ENCODE data around the gene SLC27A3. TPM values are rescaled to one million over a fixed set of nuclear protein-coding genes. Genes with fewer than 3 reads are reported as not detected.

Gene SLC27A3
- polyA plus RNA-seq, 3 donors, result 84.5 to 123 (median 118) TPM

GRCh38 chr1:153760440-153760839 lies 14.8 kb upstream of the SLC27A3 start:
- Histone ChIP-seq H3K27me3 (ENCODE audit: control insufficient read depth in 2 of 2, insufficient read depth in 2 of 2, low read length in 2 of 2) (no peaks in the 10 kb centered on the region), H4K20me1 (ENCODE audit: insufficient read depth, low read length) (no peaks in the 10 kb centered on the region), H3K4me2 (replicated peaks; ENCODE audit: extremely low read depth, low read length, poor library complexity, severe bottlenecking) (no peak overlapping the region), H3K9ac (ENCODE audit: insufficient read depth, low read length, poor library complexity, severe bottlenecking) (no peak overlapping the region), H3K27ac (ENCODE audit: low read depth in 1 of 2, low read length in 2 of 2) (no peak overlapping the region), H3K9me3 (replicated peaks in 1 of 2; ENCODE audit: control insufficient read depth in 1 of 2, insufficient read depth in 1 of 2, low read length in 2 of 2) (no peaks in the 10 kb centered on the region), H3K36me3 (replicated peaks in 1 of 2; ENCODE audit: control insufficient read depth in 1 of 2, insufficient read depth in 2 of 2, low read length in 2 of 2) (peaks cover 80 to 98% of the 10 kb centered on the region in 2 donors), H3K79me2 (ENCODE audit: insufficient read depth, low read length) (no peaks in the 10 kb centered on the region), H3K4me1 (ENCODE audit: control insufficient read depth in 1 of 2, insufficient read depth in 2 of 2, low read length in 2 of 2) (no peaks in the 10 kb centered on the region), H2AFZ (ENCODE audit: insufficient read depth, low read depth, low read length, poor library complexity, severe bottlenecking) (no peak overlapping the region), H3K4me3 (replicated peaks in 1 of 3; ENCODE audit: low read depth in 2 of 3, low read length in 3 of 3) (no peak overlapping the region)
- TF ChIP-seq, protein P1, sequence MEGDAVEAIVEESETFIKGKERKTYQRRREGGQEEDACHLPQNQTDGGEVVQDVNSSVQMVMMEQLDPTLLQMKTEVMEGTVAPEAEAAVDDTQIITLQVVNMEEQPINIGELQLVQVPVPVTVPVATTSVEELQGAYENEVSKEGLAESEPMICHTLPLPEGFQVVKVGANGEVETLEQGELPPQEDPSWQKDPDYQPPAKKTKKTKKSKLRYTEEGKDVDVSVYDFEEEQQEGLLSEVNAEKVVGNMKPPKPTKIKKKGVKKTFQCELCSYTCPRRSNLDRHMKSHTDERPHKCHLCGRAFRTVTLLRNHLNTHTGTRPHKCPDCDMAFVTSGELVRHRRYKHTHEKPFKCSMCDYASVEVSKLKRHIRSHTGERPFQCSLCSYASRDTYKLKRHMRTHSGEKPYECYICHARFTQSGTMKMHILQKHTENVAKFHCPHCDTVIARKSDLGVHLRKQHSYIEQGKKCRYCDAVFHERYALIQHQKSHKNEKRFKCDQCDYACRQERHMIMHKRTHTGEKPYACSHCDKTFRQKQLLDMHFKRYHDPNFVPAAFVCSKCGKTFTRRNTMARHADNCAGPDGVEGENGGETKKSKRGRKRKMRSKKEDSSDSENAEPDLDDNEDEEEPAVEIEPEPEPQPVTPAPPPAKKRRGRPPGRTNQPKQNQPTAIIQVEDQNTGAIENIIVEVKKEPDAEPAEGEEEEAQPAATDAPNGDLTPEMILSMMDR (IDR thresholded peaks at IDR 0.05), result no peak
- Mint-ChIP-seq H3K27me3 (ENCODE audit: low read depth in 3 of 3) (peaks cover 0 to 4% (median 0%) of the 10 kb centered on the region in 3 donors), H3K4me3 (no peak overlapping the region), H3K9me3 (no peaks in the 10 kb centered on the region), H3K4me1 (no peaks in the 10 kb centered on the region), H3K27ac (no peak overlapping the region), H3K36me3 (peaks cover 85 to 96% of the 10 kb centered on the region in 2 donors)
- no peak for DNase-seq
- WGBS (ENCODE audit: insufficient coverage), result no CpG with 5 or more reads among the region's 4 CpGs
- intact Hi-C loops (cut with micrococcal nuclease), result no loop called here

- DNase-seq, result no peak
- Histone ChIP-seq H3K36me3 (replicated peaks in 1 of 2; ENCODE audit: control insufficient read depth in 1 of 2, insufficient read depth in 2 of 2, low read length in 2 of 2) (peaks cover 72 to 98% of the 10 kb centered on the region in 2 donors), H4K20me1 (ENCODE audit: insufficient read depth, low read length) (no peaks in the 10 kb centered on the region), H3K27ac (ENCODE audit: low read depth in 1 of 2, low read length in 2 of 2) (no peak overlapping the region), H3K79me2 (ENCODE audit: insufficient read depth, low read length) (no peaks in the 10 kb centered on the region), H3K4me1 (ENCODE audit: control insufficient read depth in 1 of 2, insufficient read depth in 2 of 2, low read length in 2 of 2) (peaks cover 6% of the 10 kb centered on the region in 2 donors), H3K4me3 (replicated peaks in 1 of 3; ENCODE audit: low read depth in 2 of 3, low read length in 3 of 3) (no peak overlapping the region), H3K27me3 (ENCODE audit: control insufficient read depth in 2 of 2, insufficient read depth in 2 of 2, low read length in 2 of 2) (no peaks in the 10 kb centered on the region), H3K9ac (ENCODE audit: insufficient read depth, low read length, poor library complexity, severe bottlenecking) (no peak overlapping the region), H2AFZ (ENCODE audit: insufficient read depth, low read depth, low read length, poor library complexity, severe bottlenecking) (no peak overlapping the region), H3K9me3 (replicated peaks in 1 of 2; ENCODE audit: control insufficient read depth in 1 of 2, insufficient read depth in 1 of 2, low read length in 2 of 2) (no peaks in the 10 kb centered on the region), H3K4me2 (replicated peaks; ENCODE audit: extremely low read depth, low read length, poor library complexity, severe bottlenecking) (no peak overlapping the region)
- Mint-ChIP-seq H3K27me3 (ENCODE audit: low read depth in 3 of 3) (peaks cover 0 to 7% (median 0%) of the 10 kb centered on the region in 3 donors), H3K9me3 (no peaks in the 10 kb centered on the region), H3K27ac (peak overlapping the region in 3 of 7 donors; percentile 12 to 31 (median 23)), H3K4me3 (no peak overlapping the region), H3K4me1 (peaks cover 9% of the 10 kb centered on the region), H3K36me3 (peaks cover 86 to 98% of the 10 kb centered on the region in 2 donors)
- TF ChIP-seq, protein P1 (IDR thresholded peaks at IDR 0.05), result no peak
- 100% methylated on average over 2 of the region's 7 CpGs for WGBS (ENCODE audit: insufficient coverage)
- intact Hi-C loops (cut with micrococcal nuclease), result no loop called here
Measured at GRCh38 chr1:153763365-153764225, 11.6 kb upstream of the SLC27A3 start.
